ENCODE results near the gene AGRN. TPM values are rescaled to one million over a fixed set of nuclear protein-coding genes. Genes with fewer than 3 reads are reported as not detected.
"Not testable (repeated sequence)": the region's sequence is repeated elsewhere in the genome, so short reads cannot be mapped to it uniquely, and the experiment has no call there.

AGRN gene
- total RNA-seq, 2 donors from 2014 or later, result 18.8 to 26.8 TPM

DNA sequence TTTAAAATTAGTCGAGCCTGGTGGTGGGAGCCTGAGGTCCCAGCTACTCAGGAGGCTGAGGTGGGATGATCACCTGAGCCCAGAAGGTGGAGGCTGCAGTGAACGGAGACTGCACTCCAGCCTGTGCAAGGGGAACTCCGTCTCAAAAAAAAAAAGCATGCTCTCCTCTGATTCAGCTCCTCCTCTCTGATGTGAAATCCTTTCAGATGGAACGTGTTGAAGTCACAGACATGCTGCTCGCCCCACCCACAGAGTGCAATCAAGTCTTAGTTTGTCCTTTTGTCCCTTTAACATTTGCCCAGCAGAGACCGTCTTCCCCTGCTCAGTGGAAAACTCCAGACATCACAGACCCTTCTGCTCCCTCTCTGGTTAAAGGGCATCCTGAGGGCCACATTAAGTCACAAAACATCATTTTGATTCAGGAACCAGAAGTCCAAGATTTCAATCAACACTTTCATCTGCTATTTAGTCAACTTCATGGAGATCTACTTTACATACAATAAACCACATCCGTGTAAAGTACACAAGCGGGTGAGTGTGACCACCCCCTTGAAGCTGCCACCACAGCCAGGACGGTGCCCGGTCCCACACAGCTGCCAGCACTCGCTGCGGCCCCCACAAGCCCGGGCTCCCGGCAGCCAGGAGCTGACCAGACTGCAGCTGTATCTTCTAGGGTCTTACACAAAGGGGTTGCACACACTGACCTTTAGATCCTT is 73.1 kb downstream of the AGRN start:
- intact Hi-C loops (cut with DNase I), result no loop called here
- DNase-seq (ENCODE audit: low spot score), result peak; percentile 69

DNA sequence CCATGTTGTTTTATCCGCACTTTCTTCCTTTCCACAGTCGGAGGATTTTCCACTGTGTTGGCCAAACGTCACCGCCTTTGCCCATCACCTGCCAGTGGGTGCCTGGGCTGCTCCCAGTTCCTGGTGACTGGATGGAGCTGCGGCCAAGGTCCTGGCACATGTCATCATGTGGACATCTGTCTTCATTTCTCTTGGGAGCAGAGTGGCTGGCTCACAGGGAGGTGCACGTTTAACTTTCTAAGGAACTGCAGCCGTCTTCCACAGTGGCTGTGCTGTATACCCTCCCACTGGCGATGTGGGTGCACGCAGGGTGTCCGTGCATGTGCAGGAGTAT is 73.7 kb downstream of the AGRN start:
- DNase-seq (ENCODE audit: low spot score), result peak; percentile 69
- intact Hi-C loops (cut with DNase I), result no loop called here

DNA sequence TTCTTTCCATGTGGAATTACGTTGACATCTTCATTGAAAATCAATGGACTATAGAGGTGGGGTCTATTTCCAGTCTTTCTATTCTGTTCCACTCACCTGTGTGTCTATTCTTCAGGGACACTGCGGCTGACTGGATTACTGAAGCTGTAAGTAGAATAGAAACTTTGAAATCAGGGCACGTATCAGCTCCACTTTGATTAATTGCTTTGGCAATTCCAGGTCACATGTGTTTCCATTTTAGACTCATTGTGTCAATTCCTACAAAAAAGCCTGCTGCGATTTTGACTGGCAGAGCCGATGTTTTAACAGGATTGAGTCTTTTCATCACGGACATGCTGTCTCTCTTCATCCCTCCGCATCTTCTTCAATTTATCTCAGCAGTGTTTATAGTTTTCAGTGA is 75.1 kb downstream of the AGRN start:
- intact Hi-C loops (cut with DNase I), result no loop called here

DNA sequence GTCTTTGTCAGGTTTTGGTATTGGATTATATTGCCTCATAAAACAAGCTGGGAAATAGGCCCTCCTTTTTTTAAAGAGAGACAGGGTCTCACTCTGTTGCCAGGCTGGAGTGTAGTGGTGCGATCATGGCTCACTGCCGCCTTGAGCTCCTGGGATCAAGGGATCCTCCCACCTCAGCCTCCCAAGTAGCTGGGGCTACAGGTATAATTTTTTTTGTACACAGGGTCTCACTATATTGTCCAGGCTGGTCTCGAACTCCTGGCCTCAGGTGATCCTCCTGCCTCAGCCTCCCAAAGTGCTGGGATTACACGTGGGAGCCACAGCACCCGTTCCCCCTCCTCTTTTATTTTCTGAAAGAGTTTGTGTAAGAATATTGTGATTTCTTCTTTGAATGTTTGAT is 76.2 kb downstream of the AGRN start:
- intact Hi-C loops (cut with DNase I), result not testable (repeated sequence)
- peak; percentile 8 for DNase-seq (ENCODE audit: low spot score)

More for the DNA sequence above, 75.1 kb downstream of the AGRN start:
- peak; percentile 3 for DNase-seq (ENCODE audit: low spot score)

DNA sequence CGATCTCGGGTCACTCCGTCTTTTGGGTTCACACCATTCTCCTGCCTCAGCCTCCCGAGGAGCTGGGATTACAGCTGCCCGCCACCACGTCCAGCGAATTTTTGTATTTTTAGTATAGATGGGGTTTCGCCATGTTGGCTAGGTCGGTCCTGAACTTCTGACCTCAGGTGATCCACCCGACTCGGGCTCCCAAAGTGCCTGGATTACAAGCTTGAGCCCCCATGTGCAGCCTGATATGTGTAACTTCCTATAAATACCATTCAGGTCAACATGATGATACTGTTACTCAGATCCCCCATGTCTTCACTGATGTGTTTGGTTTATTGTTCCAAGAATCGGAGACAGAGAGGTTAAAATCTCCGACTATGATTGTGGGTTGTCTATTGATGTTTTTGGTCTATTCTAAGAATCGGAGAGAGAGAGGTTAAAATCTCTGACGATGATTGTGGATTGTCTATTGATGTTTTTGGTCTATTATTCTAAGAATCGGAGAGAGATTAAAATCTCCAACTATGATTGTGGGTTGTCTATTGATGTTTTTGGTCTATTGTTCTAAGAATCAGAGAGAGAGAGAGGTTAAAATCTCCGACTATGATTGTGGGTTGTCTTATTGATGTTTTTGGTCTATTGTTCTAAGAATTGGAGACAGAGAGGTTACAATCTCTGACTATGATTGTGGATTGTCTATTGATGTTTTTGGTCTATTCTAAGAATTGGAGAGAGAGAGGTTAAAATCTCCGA is 78.9 kb downstream of the AGRN start:
- intact Hi-C loops (cut with DNase I), result no loop called here
- DNase-seq (ENCODE audit: low spot score), result peak; percentile 31

DNA sequence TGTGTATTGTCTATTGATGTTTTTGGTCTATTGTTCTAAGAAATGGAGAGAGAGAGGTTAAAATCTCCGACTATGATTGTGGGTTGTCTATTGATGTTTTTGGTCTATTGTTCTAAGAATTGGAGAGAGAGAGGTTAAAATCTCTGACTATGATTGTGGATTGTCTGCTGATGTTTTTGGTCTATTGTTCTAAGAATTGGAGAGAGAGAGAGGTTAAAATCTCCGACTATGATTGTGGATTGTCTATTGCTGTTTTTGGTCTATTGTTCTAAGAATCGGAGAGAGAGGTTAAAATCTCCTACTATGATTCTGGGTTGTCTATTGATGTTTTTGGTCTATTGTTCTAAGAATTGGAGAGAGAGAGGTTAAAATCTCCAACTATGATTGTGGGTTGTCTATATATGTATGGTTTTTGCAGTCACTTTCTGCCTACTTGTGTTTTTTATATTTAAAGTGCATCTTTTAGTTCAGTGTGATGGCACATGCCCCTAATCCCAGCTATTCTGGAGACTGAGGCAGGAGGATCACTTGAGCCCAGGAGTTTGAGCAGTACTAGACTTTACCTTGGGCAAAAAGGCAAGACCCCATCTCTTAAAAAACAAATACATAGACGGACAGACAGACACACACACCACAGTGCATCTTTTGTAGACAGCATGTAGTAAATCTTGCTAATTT is 79.7 kb downstream of the AGRN start:
- intact Hi-C loops (cut with DNase I), result no loop called here
- peak; percentile 2 for DNase-seq (ENCODE audit: low spot score)

DNA sequence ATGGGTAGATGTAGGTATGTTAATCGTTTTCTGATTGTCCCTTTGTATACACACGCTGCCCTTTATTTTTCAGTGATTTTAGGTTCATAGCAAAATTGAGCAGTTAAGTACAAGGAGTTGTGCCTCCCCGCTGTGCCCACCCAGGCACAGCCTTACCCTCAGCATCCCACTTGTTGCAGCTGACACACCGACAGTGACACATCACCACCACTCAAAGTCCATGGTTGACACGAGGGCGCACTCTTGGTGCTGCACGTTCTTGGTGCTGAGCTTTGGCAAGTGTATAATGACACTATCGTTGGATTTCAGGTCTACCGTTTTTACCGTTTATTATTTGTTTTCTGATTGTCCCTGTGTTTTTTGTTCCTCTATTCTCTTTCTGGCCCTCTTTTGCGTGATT is 80.4 kb downstream of the AGRN start:
- intact Hi-C loops (cut with DNase I), result no loop called here
- DNase-seq (ENCODE audit: low spot score), result peak; percentile 57

DNA sequence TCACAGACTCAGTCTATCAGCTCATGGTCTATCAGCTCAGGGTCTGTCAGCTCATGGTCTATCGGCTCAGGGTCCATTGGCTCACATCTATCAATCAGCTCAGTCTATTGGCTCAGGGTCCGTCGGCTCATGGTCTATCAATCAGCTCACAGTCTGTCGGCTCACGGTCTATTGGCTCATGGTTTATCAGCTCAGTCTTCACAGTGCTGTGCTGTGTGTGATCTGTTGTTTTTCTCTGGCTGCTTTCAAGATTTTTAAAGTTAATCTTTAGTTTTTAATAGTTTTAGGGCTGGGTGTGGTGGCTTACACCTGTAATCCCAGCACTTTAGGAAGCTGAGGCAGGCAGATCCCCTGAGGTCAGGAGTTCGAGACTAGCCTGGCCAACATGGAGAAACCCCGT is 81.6 kb downstream of the AGRN start:
- DNase-seq (ENCODE audit: low spot score), result peak; percentile 18

DNA sequence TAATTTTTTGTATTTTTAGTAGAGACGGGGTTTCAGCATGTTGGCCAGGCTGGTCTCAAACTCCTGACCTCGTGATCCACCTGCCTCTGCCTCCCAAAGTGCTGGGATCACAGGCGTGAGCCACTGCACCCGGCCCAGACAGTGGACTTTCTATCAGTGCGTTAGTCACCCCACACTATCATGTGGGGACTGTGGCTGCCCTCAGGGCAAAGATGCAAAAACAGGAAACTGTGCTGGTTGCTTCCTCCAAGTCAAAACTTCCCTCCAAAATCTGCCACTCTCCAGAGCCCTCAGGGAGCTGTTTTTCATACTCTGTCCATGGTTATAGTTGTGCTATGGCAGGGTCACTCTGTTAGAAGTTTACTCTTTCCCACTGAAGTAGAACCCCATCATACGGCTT is 84.2 kb downstream of the AGRN start:
- intact Hi-C loops (cut with DNase I), result not testable (repeated sequence)
- DNase-seq (ENCODE audit: low spot score), result peak; percentile 71

More for the DNA sequence above, 81.6 kb downstream of the AGRN start:
- intact Hi-C loops (cut with DNase I), result no loop called here

Other genes starting within 250 kb of the AGRN start
- 10 to 100 TPM; 16.5 to 38.0 TPM for gene SAMD11, start 96.2 kb upstream of the AGRN start, total RNA-seq
- 10 to 100 TPM; 42.8 to 44.5 TPM for gene NOC2L, start 60.9 kb upstream of the AGRN start, total RNA-seq
- gene KLHL17, start 59.5 kb upstream of the AGRN start, total RNA-seq, result 1 to 10 TPM; 8.5 to 8.9 TPM
- under 1 TPM; 0.86 to 0.88 TPM for gene PLEKHN1, start 53.6 kb upstream of the AGRN start, total RNA-seq
- gene PERM1, start 38.0 kb upstream of the AGRN start, total RNA-seq, result under 1 TPM in 1 of 2 donors, not detected in 1; 0.24 TPM
- 10 to 100 TPM; 53.5 to 54.4 TPM for gene HES4, start 20.0 kb upstream of the AGRN start, total RNA-seq
- gene ISG15, start 6.6 kb upstream of the AGRN start, total RNA-seq, result 10 to 100 TPM; 22.9 to 47.3 TPM
- gene RNF223, start 54.2 kb downstream of the AGRN start, total RNA-seq, result not detected
- gene C1orf159, start 96.0 kb downstream of the AGRN start, total RNA-seq, result 1 to 10 TPM; 6.7 to 7.4 TPM
- under 1 TPM in 1 of 2 donors, not detected in 1; 0.19 TPM for gene TTLL10, start 153.8 kb downstream of the AGRN start, total RNA-seq
- gene TNFRSF18, start 186.5 kb downstream of the AGRN start, total RNA-seq, result under 1 TPM; 0.33 to 0.93 TPM
- gene TNFRSF4, start 194.0 kb downstream of the AGRN start, total RNA-seq, result 1 to 10 TPM; 2.0 to 2.8 TPM
- 100 to 1,000 TPM; 121 to 151 TPM for gene SDF4, start 211.9 kb downstream of the AGRN start, total RNA-seq
- gene B3GALT6, start 212.1 kb downstream of the AGRN start, total RNA-seq, result 10 to 100 TPM in 1 of 2 donors, 1 to 10 TPM in 1; 9.9 to 10.3 TPM
- 1 to 10 TPM; 1.9 to 4.1 TPM for gene C1QTNF12, start 226.6 kb downstream of the AGRN start, total RNA-seq

Measured in posterior vena cava (tissue), 2 donors.